Activated naive CD4-positive, alpha-beta T cell treated with anti-CD3 and anti-CD28 coated beads, Interleukin-2, amount 10 ng/mL, durations not matched to agents 7 days and 5 days (primary cell): ENCODE results near the gene RPTOR.
"Not testable (repeated sequence)": the region's sequence is repeated elsewhere in the genome, so short reads cannot be mapped to it uniquely, and the experiment has no call there.

Source experiments
- CTCF ChIA-PET: fragments of 350-600 bp; sonication (Branson Sonifier 250); formaldehyde crosslinking; loops from one replicate; lab custom pipeline; 2021; ENCODE audit warnings: antibody characterized with exemption; lab: Charles Lee
- DNase-seq: peaks from one replicate; pipeline ENCODE4 v3.0.0-alpha.2; 2020
- H3K27ac Mint-ChIP-seq: one replicate; pipeline ENCODE4 v1.8.0; 2021; ENCODE audit warnings: mild to moderate bottlenecking, moderate library complexity, mixed read lengths
- H3K27me3 Mint-ChIP-seq: one replicate; pipeline ENCODE4 v1.8.0; 2021; ENCODE audit warnings: mild to moderate bottlenecking, mixed read lengths
- H3K36me3 Mint-ChIP-seq: one replicate; pipeline ENCODE4 v1.8.0; 2021; ENCODE audit warnings: mixed read lengths
- H3K4me1 Mint-ChIP-seq: one replicate; pipeline ENCODE4 v1.8.0; 2021; ENCODE audit warnings: mixed read lengths
- H3K4me3 Mint-ChIP-seq: one replicate; pipeline ENCODE4 v1.8.0; 2021; ENCODE audit warnings: mild to moderate bottlenecking, moderate library complexity, mixed read lengths
- H3K9me3 Mint-ChIP-seq: one replicate; pipeline ENCODE4 v1.8.0; 2021; ENCODE audit warnings: mixed read lengths

RPTOR gene

DNA sequence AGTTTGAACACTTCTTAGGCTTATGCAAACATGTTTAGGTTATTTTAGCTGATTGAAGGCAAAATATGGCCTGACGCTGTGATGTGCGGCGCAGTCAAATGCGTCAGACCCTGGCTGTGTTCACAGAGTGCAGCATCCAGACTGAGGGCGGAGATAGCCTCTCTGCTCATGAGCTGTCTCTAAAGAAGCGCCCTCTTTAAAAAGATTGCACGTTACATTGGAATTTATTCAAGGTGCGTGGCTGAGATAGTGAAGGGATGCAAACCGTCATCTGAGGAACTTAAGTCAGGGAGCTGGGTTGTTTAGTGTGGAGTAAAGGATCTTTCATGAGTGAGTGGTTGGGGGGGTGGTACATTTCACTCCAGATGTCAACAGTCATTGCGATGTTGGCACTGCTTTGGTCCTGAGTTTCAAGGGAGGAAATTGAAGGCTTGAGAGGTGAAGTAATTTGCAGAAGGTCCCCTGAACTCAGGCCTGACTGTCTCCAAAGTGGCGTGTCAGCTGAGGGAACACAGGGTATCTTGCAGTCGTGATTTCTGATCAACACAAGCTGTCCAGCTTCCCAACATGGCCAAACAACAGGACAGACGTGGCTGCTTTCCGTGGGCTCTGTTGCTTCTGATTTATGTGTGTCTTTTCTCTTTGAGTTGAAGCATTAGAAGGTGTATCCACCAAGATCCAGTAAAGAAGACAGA lies 33.4 kb downstream of the RPTOR start:
- peaks cover 6% of the 10 kb centered on the region for H3K36me3 Mint-ChIP-seq
- CTCF ChIA-PET, result interaction anchor here (0.9 to 2.8 kb wide), 4 partner anchors 9 to 154 kb away, joined by 3 to 11 read pairs (median 4); no protein-coding TSS in a partner anchor
- H3K27me3 Mint-ChIP-seq, result no peaks in the 10 kb centered on the region
- no peaks in the 10 kb centered on the region for H3K9me3 Mint-ChIP-seq
- no peak overlapping the region for H3K27ac Mint-ChIP-seq
- no peak for DNase-seq
- H3K4me1 Mint-ChIP-seq, result peaks cover 30% of the 10 kb centered on the region
- no peak overlapping the region for H3K4me3 Mint-ChIP-seq

DNA sequence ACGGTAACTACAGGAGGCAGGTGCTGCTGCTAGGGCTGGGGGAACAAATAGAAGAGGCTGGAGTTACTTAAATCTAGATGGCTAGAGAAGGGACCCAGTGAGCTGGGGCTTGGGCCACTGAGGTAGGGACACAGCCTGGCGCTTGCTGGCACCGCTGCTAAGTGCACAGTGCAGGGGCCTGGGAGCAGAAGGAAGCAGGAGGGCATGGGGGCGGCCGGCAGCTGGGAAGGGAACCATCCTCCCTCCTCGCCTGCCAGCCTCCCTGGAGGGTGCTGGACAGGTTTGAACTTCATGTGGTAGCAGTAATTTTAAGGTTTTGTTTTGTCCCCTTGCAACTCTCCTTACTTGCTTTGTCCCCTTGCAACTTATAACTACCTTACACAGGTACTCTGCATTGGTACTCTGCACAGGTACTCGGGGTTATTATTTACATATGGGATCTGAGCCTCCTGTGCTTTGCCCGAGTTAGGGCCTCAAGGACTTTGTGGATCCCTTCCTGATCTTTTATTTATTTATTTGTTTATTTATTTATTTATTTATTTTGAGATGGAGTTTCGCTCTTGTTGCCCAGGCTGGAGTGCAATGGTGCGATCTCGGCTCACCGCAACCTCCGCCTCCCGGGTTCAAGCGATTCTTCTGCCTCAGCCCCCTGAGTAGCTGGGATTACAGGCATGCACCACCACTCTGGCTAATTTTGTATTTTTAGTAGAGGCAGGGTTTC lies 34.2 kb downstream of the RPTOR start:
- CTCF ChIA-PET, result interaction anchor here (0.9 to 1.4 kb wide), 2 partner anchors 124 to 152 kb away, joined by 3 to 4 read pairs; no protein-coding TSS in a partner anchor
- peaks cover 11% of the 10 kb centered on the region for H3K36me3 Mint-ChIP-seq

DNA sequence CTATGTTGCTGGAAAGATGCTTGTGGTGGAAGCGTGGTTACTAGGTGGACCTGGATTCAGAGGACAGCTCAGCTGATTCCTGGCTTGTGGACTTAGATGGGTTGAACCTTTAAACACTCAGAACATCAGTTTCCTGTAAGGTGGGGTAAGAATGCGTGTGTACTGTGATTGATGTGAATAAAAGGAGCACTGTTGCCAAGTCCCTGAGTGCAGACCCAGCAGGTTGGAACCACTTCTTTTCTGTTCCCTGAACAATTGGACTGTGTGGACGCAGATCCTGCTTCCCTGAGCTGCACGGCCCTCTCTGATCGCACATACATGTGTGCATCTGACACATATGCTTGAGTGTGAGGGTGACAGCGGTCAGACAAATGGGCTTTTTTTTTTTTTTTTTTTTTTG lies 37.5 kb downstream of the RPTOR start:
- peaks cover 14% of the 10 kb centered on the region for H3K36me3 Mint-ChIP-seq
- no peak for DNase-seq
- H3K27me3 Mint-ChIP-seq, result no peaks in the 10 kb centered on the region
- peaks cover 43% of the 10 kb centered on the region for H3K4me1 Mint-ChIP-seq
- H3K4me3 Mint-ChIP-seq, result no peak overlapping the region
- CTCF ChIA-PET, result interaction anchor here (0.6 kb wide), 2 partner anchors 10 to 53 kb away, joined by 3 to 4 read pairs; no protein-coding TSS in a partner anchor
- no peak overlapping the region for H3K27ac Mint-ChIP-seq
- H3K9me3 Mint-ChIP-seq, result no peaks in the 10 kb centered on the region

More for the DNA sequence above, 34.2 kb downstream of the RPTOR start:
- not testable (repeated sequence) for H3K27me3 Mint-ChIP-seq, H3K9me3 Mint-ChIP-seq, H3K27ac Mint-ChIP-seq, H3K4me3 Mint-ChIP-seq, DNase-seq
- peaks cover 35% of the 10 kb centered on the region for H3K4me1 Mint-ChIP-seq

DNA sequence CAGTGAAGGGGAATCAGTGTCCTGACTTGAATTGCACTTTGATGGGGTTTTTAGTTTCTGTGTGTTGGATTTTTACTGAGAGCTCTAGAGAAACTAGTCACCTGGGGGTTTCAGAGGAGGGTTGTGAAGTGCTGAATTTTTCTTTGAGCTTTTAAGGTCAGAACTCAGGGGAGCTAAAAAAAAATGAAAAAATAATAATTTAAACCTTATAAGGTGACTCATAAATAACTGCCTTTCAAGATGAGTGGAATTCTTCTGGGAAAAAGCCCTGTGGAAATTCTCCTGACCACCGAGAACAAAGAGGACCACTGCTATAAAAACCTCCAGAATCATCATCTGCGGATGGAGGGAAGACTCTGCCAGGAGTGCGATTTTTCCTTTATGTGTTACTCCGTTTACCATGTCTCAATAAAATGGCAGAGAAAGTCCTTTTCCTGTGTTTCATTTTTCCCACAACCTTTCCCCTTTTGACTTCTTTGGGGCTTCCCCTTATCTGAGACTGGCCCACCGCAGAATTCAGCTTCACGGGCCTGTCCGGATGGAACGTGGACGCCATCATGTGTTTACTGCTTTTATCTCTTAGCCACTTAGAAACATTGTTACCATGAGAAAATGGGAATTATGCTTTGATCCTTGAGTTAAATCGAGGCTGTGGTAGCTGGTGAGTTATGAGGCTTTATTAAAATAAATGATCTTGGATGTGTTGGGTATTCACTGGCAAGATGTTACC lies 39.7 kb downstream of the RPTOR start:
- H3K9me3 Mint-ChIP-seq, result no peaks in the 10 kb centered on the region
- H3K4me3 Mint-ChIP-seq, result no peak overlapping the region
- H3K27me3 Mint-ChIP-seq, result no peaks in the 10 kb centered on the region
- CTCF ChIA-PET, result interaction anchor here (0.6 to 2.4 kb wide), 3 partner anchors 9 to 315 kb away, joined by 3 to 27 read pairs (median 3); no protein-coding TSS in a partner anchor
- peaks cover 41% of the 10 kb centered on the region for H3K4me1 Mint-ChIP-seq
- H3K36me3 Mint-ChIP-seq, result peaks cover 14% of the 10 kb centered on the region
- no peak for DNase-seq
- peak overlapping the region; percentile 24 for H3K27ac Mint-ChIP-seq

- Mint-ChIP-seq H3K4me1 (peaks cover 50% of the 10 kb centered on the region), H3K27ac (peak overlapping the region; percentile 42), H3K4me3 (no peak overlapping the region)
Observed at GRCh38 chr17:80585890-80586845, 41.5 kb downstream of the RPTOR start.

DNA sequence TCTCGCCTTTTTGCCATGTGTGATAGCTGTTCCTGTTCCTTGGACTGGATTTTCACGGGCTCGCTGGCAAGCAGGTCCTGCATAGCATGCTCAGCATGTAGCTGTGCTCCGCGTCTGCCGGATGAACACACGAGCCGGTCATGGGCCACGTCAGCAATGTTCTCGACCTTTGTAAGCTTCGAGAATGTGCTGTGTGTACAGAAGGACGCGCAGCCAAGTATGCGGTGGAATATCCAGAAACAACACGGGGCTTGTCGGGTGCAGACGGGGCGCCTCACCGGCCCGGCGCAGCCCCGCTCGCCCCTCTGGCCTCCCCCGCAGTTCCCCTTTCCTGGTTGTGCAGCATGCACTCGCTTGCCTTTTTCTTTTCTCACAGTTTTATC lies 42.2 kb downstream of the RPTOR start:
- H3K4me1 Mint-ChIP-seq, result peaks cover 55% of the 10 kb centered on the region
- H3K27ac Mint-ChIP-seq, result peak overlapping the region; percentile 3
- no peaks in the 10 kb centered on the region for H3K9me3 Mint-ChIP-seq
- H3K4me3 Mint-ChIP-seq, result no peak overlapping the region
- peaks cover 10% of the 10 kb centered on the region for H3K36me3 Mint-ChIP-seq
- DNase-seq, result no peak
- CTCF ChIA-PET, result interaction anchor here (2.1 kb wide), 1 partner anchor 10 kb away, joined by 11 read pairs; no protein-coding TSS in a partner anchor
- no peaks in the 10 kb centered on the region for H3K27me3 Mint-ChIP-seq

More at GRCh38 chr17:80585890-80586845, 41.5 kb downstream of the RPTOR start:
- Mint-ChIP-seq H3K9me3 (no peaks in the 10 kb centered on the region), H3K27me3 (no peaks in the 10 kb centered on the region), H3K36me3 (peaks cover 13% of the 10 kb centered on the region)
- DNase-seq, result no peak
- CTCF ChIA-PET, result interaction anchor here (2.1 kb wide), 1 partner anchor 10 kb away, joined by 11 read pairs; no protein-coding TSS in a partner anchor

DNA sequence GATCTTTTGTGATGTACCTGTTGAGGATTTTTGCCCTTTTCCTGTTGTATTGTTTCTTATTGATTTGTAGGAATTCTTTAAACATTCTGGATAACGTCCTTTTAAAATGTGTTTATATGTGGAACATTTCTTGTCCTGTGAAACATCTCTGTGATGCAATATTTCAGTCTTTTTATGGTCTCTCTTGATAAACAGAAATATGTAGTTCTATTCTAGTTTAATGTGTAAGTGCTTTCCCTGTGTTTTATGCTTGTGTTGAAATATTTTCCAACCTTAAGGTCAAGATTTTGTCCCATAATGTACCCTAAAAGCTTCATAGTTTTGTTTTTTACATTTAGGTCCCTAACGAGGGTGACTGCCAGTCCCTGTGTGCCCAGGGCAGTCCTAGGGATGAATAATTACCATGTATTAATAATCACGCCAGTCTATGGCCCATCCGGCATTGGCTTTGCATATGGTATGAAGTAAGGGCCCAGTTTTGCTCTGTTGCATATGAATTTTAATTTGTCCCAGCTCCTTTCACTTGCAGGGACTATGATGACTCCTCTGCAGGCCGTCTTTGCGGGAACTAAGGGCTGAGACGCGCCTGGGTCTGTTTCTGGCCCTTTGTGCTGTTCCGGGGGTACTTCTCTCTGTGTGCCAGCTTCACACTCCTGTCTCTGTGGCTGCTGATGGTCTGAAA lies 44.2 kb downstream of the RPTOR start:
- Mint-ChIP-seq H3K9me3 (no peaks in the 10 kb centered on the region), H3K27me3 (no peaks in the 10 kb centered on the region), H3K36me3 (peaks cover 3% of the 10 kb centered on the region), H3K27ac (no peak overlapping the region), H3K4me1 (peaks cover 52% of the 10 kb centered on the region), H3K4me3 (no peak overlapping the region)
- no peak for DNase-seq
- CTCF ChIA-PET, result interaction anchor here (0.6 kb wide), 1 partner anchor 90 kb away, joined by 4 read pairs; no protein-coding TSS in a partner anchor

GRCh38 chr17:80591788-80592187 lies 47.1 kb downstream of the RPTOR start:
- no peaks in the 10 kb centered on the region for H3K27me3 Mint-ChIP-seq
- no peaks in the 10 kb centered on the region for H3K9me3 Mint-ChIP-seq
- H3K4me1 Mint-ChIP-seq, result peaks cover 50% of the 10 kb centered on the region
- H3K4me3 Mint-ChIP-seq, result no peak overlapping the region
- DNase-seq, result no peak
- H3K27ac Mint-ChIP-seq, result peak overlapping the region; percentile 8
- peaks cover under 1% of the 10 kb centered on the region for H3K36me3 Mint-ChIP-seq
- CTCF ChIA-PET, result interaction anchor here (0.6 to 1.2 kb wide), 3 partner anchors 9 to 29 kb away, joined by 3 read pairs; no protein-coding TSS in a partner anchor

DNA sequence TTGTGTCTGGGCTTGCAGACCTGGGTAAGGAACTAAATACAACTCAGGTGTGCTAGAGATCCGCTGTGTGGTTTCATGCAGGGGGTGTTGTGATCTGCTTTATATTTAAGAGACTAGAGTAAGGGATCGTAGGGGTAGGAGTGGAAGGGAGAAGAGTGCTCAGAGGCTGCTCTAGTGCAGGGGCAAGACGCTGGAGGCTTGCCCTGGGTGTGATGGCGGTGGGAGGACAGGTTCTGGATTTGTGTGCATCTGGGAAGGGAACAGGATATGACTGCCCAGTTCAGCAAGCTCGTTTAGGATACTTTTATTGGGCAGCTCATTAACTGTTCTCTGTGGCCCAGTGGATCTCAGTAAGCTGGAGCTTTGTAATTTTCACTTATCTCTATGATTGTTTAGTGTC lies 47.6 kb downstream of the RPTOR start:
- CTCF ChIA-PET, result interaction anchor here (0.6 to 1.2 kb wide), 3 partner anchors 10 to 29 kb away, joined by 3 read pairs; no protein-coding TSS in a partner anchor
- Mint-ChIP-seq H3K36me3 (peaks cover 5% of the 10 kb centered on the region), H3K27me3 (no peaks in the 10 kb centered on the region), H3K4me3 (no peak overlapping the region), H3K4me1 (peaks cover 53% of the 10 kb centered on the region), H3K9me3 (no peaks in the 10 kb centered on the region), H3K27ac (peak overlapping the region; percentile 8)
- DNase-seq, result no peak

GRCh38 chr17:80593181-80593580 lies 48.5 kb downstream of the RPTOR start:
- no peak overlapping the region for H3K4me3 Mint-ChIP-seq
- peaks cover 56% of the 10 kb centered on the region for H3K4me1 Mint-ChIP-seq
- no peak for DNase-seq
- no peaks in the 10 kb centered on the region for H3K27me3 Mint-ChIP-seq
- H3K27ac Mint-ChIP-seq, result no peak overlapping the region
- CTCF ChIA-PET, result interaction anchor here (0.6 kb wide), 1 partner anchor 47 kb away, joined by 3 read pairs; no protein-coding TSS in a partner anchor
- peaks cover 6% of the 10 kb centered on the region for H3K36me3 Mint-ChIP-seq
- no peaks in the 10 kb centered on the region for H3K9me3 Mint-ChIP-seq

DNA sequence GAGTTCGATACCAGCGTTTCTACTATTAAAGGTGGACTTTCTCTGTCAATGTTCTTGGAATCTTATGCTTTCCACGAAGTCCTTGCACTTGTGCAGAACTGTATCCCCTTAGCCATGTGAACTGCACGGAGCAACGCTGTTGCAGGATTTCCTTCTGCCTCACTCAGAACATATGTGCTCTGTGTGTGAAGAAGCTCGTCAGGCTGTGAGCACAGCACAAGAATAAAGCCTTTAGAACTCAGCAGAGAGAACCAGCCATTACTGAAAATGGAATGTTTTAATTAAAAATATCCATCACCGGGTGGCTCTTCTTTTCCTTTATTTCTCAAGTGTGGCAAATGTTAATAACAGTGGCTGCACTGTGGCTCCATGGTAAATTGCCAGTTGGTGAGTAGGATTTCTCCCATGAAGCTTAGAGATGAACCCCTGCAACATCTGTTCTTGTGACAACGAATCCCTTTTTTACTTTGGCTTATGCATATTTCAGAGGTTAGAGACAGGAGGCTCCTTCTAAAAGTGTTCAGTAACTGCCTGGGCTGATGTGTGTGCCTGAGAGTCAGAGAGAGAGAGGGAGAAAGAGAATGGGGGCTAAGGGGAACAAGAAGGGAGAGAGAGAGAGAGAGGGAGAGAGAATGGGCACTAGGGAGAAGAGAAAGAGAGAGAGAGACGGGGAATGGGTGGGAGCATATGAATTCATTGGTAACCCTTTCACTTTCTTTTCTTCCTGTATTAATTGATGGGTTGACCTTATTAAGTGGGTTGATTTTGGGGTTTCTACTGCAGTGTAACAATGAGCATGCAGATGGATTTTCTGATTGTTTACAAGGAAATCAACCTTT lies 50.0 kb downstream of the RPTOR start:
- H3K27ac Mint-ChIP-seq, result no peak overlapping the region
- no peak overlapping the region for H3K4me3 Mint-ChIP-seq
- CTCF ChIA-PET, result no interaction called here

More for the DNA sequence above, 50.0 kb downstream of the RPTOR start:
- H3K9me3 Mint-ChIP-seq, result no peaks in the 10 kb centered on the region
- peaks cover 7% of the 10 kb centered on the region for H3K36me3 Mint-ChIP-seq
- no peak for DNase-seq
- no peaks in the 10 kb centered on the region for H3K27me3 Mint-ChIP-seq
- peaks cover 64% of the 10 kb centered on the region for H3K4me1 Mint-ChIP-seq
